ENCODE measurements around the gene PARD6G.

The PARD6G gene

GRCh38 chr18:80251700-80252099 lies 4.4 kb upstream of the PARD6G start:
- FAIRE-seq (no peak), DNase-seq (ENCODE audit: insufficient read length, low spot score) (no peak)
- TF ChIP-seq POLR2AphosphoS5 (IDR thresholded peaks at IDR 0.05; ENCODE audit: low read depth, low read length) (no peak), PAX5 (IDR thresholded peaks at IDR 0.05; ENCODE audit: insufficient read depth, low read length, severe bottlenecking) (no peak), SPI1 (IDR thresholded peaks at IDR 0.05; ENCODE audit: low read depth, low read length) (no peak)

DNA sequence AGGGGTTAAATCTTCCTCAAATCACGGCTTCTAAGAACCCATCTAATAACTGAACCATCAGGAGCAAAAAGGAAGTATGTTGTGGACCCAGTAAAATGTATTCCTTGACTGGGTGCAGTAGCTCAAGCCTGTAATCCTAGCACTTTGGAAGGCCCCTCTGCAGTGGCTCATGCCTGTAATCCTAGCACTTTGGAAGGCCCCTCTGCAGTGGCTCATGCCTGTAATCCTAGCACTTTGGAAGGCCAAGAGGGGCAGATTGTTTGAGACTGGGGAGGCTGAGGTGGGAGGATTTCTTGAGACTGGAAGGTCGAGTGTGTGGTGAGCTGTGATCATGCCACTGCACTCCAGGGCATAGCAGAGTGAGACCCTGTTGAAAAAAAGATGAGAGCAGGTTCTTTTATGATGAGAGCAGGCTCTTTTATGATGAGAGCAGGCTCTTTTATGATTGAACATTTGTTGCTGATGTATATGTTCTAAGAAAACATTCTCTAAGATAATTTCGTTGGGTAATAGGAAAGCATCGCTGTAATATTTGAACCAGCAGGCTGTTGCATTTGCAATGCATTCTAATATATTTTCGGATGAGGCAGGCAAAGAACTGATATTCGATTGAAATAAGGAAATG lies 3.5 kb upstream of the PARD6G start:
- TF ChIP-seq SPI1 (IDR thresholded peaks at IDR 0.05; ENCODE audit: low read depth, low read length), result no peak
- TF ChIP-seq TAF1 (IDR thresholded peaks at IDR 0.05; ENCODE audit: low read depth, low read length), result no peak
- TF ChIP-seq POU2F2 (IDR thresholded peaks at IDR 0.05; ENCODE audit: low read depth, low read length), result no peak
- no peak for TF ChIP-seq PAX5 (IDR thresholded peaks at IDR 0.05; ENCODE audit: insufficient read depth, low read length, severe bottlenecking)
- no peak for TF ChIP-seq POLR2A (IDR thresholded peaks at IDR 0.05; ENCODE audit: low read depth, low read length)
- no peak for TF ChIP-seq POLR2AphosphoS5 (IDR thresholded peaks at IDR 0.05; ENCODE audit: low read depth, low read length)
- FAIRE-seq (no peak), DNase-seq (ENCODE audit: insufficient read length, low spot score) (no peak)

- no peak for TF ChIP-seq TAF1 (IDR thresholded peaks at IDR 0.05; ENCODE audit: low read depth, low read length)
- TF ChIP-seq POLR2AphosphoS5 (IDR thresholded peaks at IDR 0.05; ENCODE audit: low read depth, low read length), result no peak
- no peak for TF ChIP-seq SPI1 (IDR thresholded peaks at IDR 0.05; ENCODE audit: low read depth, low read length)
- TF ChIP-seq POLR2A (IDR thresholded peaks at IDR 0.05; ENCODE audit: low read depth, low read length), result no peak
- no peak for TF ChIP-seq PAX5 (IDR thresholded peaks at IDR 0.05; ENCODE audit: insufficient read depth, low read length, severe bottlenecking)
- no peak for TF ChIP-seq POU2F2 (IDR thresholded peaks at IDR 0.05; ENCODE audit: low read depth, low read length)
- DNase-seq (ENCODE audit: insufficient read length, low spot score) (no peak), FAIRE-seq (no peak)
Measured at GRCh38 chr18:80249217-80250093, 2.1 kb upstream of the PARD6G start.

GRCh38 chr18:80246445-80247392 lies 595 bp downstream of the PARD6G start:
- no peak for FAIRE-seq
- no peak for TF ChIP-seq TAF1 (IDR thresholded peaks at IDR 0.05; ENCODE audit: low read depth, low read length)
- no peak for TF ChIP-seq SPI1 (IDR thresholded peaks at IDR 0.05; ENCODE audit: low read depth, low read length)
- TF ChIP-seq POU2F2 (IDR thresholded peaks at IDR 0.05; ENCODE audit: low read depth, low read length), result no peak
- peak; percentile 46 for DNase-seq (ENCODE audit: insufficient read length, low spot score)

DNA sequence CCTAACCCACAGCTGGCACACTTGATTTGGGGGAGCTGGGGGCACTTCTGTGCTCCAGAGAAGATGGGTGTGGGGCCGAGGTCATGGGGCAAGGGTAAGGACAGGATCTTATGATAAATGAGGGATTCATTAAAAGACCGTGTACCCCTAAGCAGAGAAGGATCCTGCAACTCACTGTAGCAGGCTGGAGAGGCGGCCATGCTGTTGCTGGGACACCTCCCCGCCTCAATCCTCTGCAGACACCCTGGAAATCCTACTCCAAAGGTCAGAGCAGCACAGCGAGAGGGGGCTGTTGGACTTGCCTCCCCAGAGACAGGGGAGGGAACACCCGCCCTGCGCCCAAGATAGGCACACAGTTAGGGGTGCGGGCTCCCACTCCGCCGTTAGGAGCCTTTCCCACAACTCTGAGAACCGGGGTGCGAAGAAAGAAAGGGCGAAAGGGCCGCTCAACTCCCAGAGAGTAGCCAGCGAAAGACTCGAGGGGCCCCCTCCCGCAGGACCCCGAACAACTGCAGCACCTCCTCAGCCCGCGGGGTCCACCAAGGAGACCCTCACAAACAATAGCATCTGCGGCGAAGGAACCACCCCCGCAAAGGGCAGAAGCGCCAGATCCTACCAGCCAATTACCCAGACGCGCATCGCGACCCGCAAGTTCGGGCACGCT lies 1.4 kb downstream of the PARD6G start:
- FAIRE-seq (no peak), DNase-seq (ENCODE audit: insufficient read length, low spot score) (no peak)
- TF ChIP-seq POU2F2 (IDR thresholded peaks at IDR 0.05; ENCODE audit: low read depth, low read length) (no peak), SPI1 (IDR thresholded peaks at IDR 0.05; ENCODE audit: low read depth, low read length) (no peak), POLR2A (IDR thresholded peaks at IDR 0.05; ENCODE audit: low read depth, low read length) (no peak), TAF1 (IDR thresholded peaks at IDR 0.05; ENCODE audit: low read depth, low read length) (no peak), PAX5 (IDR thresholded peaks at IDR 0.05; ENCODE audit: insufficient read depth, low read length, severe bottlenecking) (no peak), POLR2AphosphoS5 (IDR thresholded peaks at IDR 0.05; ENCODE audit: low read depth, low read length) (no peak)

DNA sequence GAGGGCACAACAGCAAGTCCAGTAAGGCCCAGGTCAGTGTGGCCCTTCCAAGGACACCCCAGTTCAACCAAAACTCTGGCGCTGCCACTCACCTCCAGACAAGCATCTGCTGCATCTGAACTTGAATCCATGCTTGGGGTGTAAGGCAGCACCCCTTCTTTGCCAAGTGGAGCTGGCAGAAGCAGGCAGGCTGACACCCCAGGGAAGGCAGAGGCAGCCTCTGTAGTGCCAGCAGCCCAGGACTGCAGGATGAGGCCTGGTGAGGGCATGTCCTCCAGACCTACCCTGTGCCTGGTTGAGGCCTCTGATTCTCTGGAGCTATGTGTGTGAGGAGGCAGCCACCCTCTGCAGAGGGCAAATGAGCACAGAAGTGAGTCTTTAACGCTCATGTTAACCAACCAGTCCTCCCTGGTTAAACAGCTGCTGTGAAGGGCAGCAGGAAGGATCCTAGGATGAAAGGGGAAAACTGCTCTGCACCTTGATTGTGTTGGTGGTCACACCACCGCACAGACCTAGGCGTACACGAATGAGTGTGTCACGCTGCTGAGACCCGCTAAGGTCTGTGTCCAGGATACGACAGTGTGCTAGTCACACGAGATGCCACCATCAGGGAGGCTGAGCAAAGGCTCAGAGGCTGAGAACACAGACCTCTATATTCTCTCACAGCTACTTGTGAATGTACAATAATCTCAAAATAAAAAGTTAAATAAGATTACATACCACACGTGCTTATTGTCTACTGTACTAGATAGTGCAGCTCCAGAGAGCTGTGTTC lies 2.2 kb downstream of the PARD6G start:
- FAIRE-seq, result no peak
- DNase-seq (ENCODE audit: insufficient read length, low spot score), result no peak
- TF ChIP-seq TAF1 (IDR thresholded peaks at IDR 0.05; ENCODE audit: low read depth, low read length) (no peak), PAX5 (IDR thresholded peaks at IDR 0.05; ENCODE audit: insufficient read depth, low read length, severe bottlenecking) (no peak), POLR2AphosphoS5 (IDR thresholded peaks at IDR 0.05; ENCODE audit: low read depth, low read length) (no peak), POLR2A (IDR thresholded peaks at IDR 0.05; ENCODE audit: low read depth, low read length) (no peak), SPI1 (IDR thresholded peaks at IDR 0.05; ENCODE audit: low read depth, low read length) (no peak), POU2F2 (IDR thresholded peaks at IDR 0.05; ENCODE audit: low read depth, low read length) (no peak)

DNA sequence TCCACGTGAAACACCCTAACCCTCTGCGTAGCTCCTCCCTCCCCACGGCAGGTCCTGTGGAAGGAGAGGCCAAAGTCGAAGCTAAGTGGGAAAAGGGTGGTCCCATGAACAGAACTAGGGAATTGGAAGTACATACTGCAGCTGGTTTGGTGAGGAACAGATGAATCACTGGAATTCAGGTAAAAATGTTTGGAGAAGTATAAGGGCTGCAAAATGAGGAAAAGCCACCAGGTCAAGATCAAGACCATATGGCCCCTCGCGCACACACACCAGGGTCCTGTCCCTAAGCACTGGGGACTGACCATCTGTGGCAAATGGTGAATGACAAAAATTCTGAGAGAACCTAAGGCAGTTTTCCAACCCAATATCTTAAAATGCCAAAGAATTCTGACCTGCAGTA lies 3.1 kb downstream of the PARD6G start:
- no peak for FAIRE-seq
- no peak for DNase-seq (ENCODE audit: insufficient read length, low spot score)
- TF ChIP-seq TAF1 (IDR thresholded peaks at IDR 0.05; ENCODE audit: low read depth, low read length), result no peak
- no peak for TF ChIP-seq PAX5 (IDR thresholded peaks at IDR 0.05; ENCODE audit: insufficient read depth, low read length, severe bottlenecking)

- TF ChIP-seq PAX5 (IDR thresholded peaks at IDR 0.05; ENCODE audit: insufficient read depth, low read length, severe bottlenecking), result no peak
- FAIRE-seq (no peak), DNase-seq (ENCODE audit: insufficient read length, low spot score) (no peak)
Measured at GRCh38 chr18:80243204-80243603, 4.1 kb downstream of the PARD6G start.
